Liver (tissue), 3 donors: ENCODE data around the gene FSD2.

Source experiments
- CTCF ChIP-seq: fragments of 150-350 bp; IDR thresholded peaks from 2 replicates; pipeline ENCODE4 v1.5.1; 2017; ENCODE audit warnings: improper control_type of control experiment, low read depth, low read length; ENCODE audit not compliant: missing input control
- EGR1 ChIP-seq, 2 donors: IDR thresholded peaks; 2 replicates each; pipeline ENCODE4 v1.6.1; 2016 to 2018; ENCODE audit warnings: antibody characterized with exemption in 2 of 2, low read depth in 2 of 2
- FOXA2 ChIP-seq: IDR thresholded peaks from 2 replicates; pipeline ENCODE4 v1.6.1; 2016; ENCODE audit warnings: antibody characterized with exemption
- GABPA ChIP-seq, 2 donors: IDR thresholded peaks in 1 of 2; conservative IDR thresholded peaks in 1 of 2; 2 replicates each; pipeline ENCODE4 v1.6.1; 2016; ENCODE audit warnings: antibody characterized with exemption in 2 of 2, mild to moderate bottlenecking in 1 of 2, moderate library complexity in 1 of 2
- JUND ChIP-seq, 2 donors: IDR thresholded peaks; 2 replicates each; pipeline ENCODE4 v1.6.1; 2016; ENCODE audit warnings: antibody characterized with exemption in 2 of 2
- MAX ChIP-seq: IDR thresholded peaks from 2 replicates; pipeline ENCODE4 v1.6.1; 2016; ENCODE audit warnings: antibody characterized with exemption
- NR2F2 ChIP-seq: IDR thresholded peaks from 2 replicates; pipeline ENCODE4 v1.6.1; 2016; ENCODE audit warnings: antibody characterized with exemption
- REST ChIP-seq: IDR thresholded peaks from 2 replicates; pipeline ENCODE4 v1.6.1; 2016; ENCODE audit warnings: antibody characterized with exemption, mild to moderate bottlenecking
- RXRA ChIP-seq, 2 donors: IDR thresholded peaks; 2 replicates each; pipeline ENCODE4 v1.6.1; 2017 to 2018; ENCODE audit warnings: antibody characterized with exemption in 2 of 2, mild to moderate bottlenecking in 1 of 2
- SP1 ChIP-seq: IDR thresholded peaks from 2 replicates; pipeline ENCODE4 v1.6.1; 2018; ENCODE audit warnings: antibody characterized with exemption, mild to moderate bottlenecking
- TAF1 ChIP-seq: conservative IDR thresholded peaks from 2 replicates; pipeline ENCODE4 v1.6.1; 2016; ENCODE audit warnings: antibody characterized with exemption, mild to moderate bottlenecking
- YY1 ChIP-seq: IDR thresholded peaks from 2 replicates; pipeline ENCODE4 v1.6.1; 2016; ENCODE audit warnings: antibody characterized with exemption, mild to moderate bottlenecking
- donor health status: healthy.
- donor health status: healthy.

- TF ChIP-seq TAF1 (no peak), REST (no peak), EGR1 (IDR thresholded peaks at IDR 0.05; ENCODE audit: low read depth in 2 of 2) (no peak), CTCF (no peak), RXRA (IDR thresholded peaks at IDR 0.05) (no peak), JUND (IDR thresholded peaks at IDR 0.05) (no peak), MAX (no peak), GABPA (IDR thresholded peaks at IDR 0.05 in 1 of 2, conservative IDR thresholded peaks at IDR 0.05 in 1 of 2) (no peak), YY1 (no peak), FOXA2 (no peak), SP1 (no peak), NR2F2 (no peak)
These were observed 3.4 kb downstream of the FSD2 start for GRCh38 chr15:82802497-82802896.
